ENCODE results near the gene FUBP3. TPM values are rescaled to one million over a fixed set of nuclear protein-coding genes. Genes with fewer than 3 reads are reported as not detected.

Gene FUBP3
- polyA plus RNA-seq, 1 donor = 67.9 TPM

GRCh38 chr9:130662099-130662969 is 83.0 kb downstream of the FUBP3 start:
- Histone ChIP-seq H3K27me3 (ENCODE audit: control insufficient read depth, insufficient read depth, low read length) (peaks cover 97% of the 10 kb centered on the region), H3K36me3 (ENCODE audit: control insufficient read depth, insufficient read depth, low read length) (no peaks in the 10 kb centered on the region), H3K4me3 (ENCODE audit: low read length) (no peak overlapping the region), H3K4me1 (ENCODE audit: control insufficient read depth, insufficient read depth, low read length) (peaks cover 9% of the 10 kb centered on the region), H3K9me3 (ENCODE audit: control insufficient read depth, low read depth, low read length) (peaks cover 45% of the 10 kb centered on the region), H3K27ac (ENCODE audit: low read length) (no peak overlapping the region)
- no CpG with 5 or more reads among the region's 49 CpGs for WGBS (ENCODE audit: insufficient coverage, low lambda C conversion rate)
- DNase-seq = no peak

GRCh38 chr9:130662970-130663257 is 83.5 kb downstream of the FUBP3 start:
- WGBS (ENCODE audit: insufficient coverage, low lambda C conversion rate) = 0% methylated on average over 1 of the region's 15 CpGs
- Histone ChIP-seq H3K4me1 (ENCODE audit: control insufficient read depth, insufficient read depth, low read length) (peaks cover 9% of the 10 kb centered on the region), H3K9me3 (ENCODE audit: control insufficient read depth, low read depth, low read length) (peaks cover 44% of the 10 kb centered on the region), H3K27me3 (ENCODE audit: control insufficient read depth, insufficient read depth, low read length) (peaks cover 99% of the 10 kb centered on the region), H3K36me3 (ENCODE audit: control insufficient read depth, insufficient read depth, low read length) (no peaks in the 10 kb centered on the region), H3K27ac (ENCODE audit: low read length) (no peak overlapping the region), H3K4me3 (ENCODE audit: low read length) (no peak overlapping the region)
- no peak for DNase-seq

DNA sequence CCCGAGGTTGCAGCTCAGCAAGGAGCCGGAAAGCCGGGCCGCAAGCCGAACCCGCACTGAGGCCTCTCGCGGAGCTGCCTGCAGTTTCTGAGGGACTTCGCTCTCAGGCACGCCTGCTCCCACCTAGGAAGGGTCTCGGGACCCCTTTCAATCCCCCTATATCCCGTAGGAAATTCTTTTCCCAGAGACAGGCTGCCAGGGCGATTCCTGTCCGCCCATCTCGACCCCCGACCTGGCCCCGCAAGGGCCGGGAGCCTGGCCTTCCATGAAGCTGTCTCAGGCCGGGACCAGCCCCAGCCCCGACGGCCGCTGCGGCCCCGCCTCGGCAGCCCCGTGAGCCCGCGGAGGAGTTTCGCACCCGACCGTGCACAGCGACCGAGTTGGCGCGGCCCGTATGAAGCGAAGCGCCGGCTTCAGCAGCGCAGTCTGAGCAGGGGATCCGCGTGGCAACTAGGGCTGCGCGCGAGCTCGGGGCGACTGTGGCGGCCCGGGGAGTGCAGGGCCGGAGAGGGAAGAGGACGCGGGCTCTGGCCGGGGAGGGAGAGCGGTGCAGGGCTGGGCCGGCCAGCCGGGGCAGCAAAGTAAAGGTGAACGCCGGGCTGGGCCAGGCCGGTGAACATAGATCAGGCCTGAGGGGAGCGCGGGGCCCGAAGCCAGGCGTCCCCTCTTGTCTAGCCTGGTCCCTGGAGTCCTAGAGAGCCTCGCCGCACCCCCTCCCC is 84.0 kb downstream of the FUBP3 start:
- WGBS (ENCODE audit: insufficient coverage, low lambda C conversion rate) = 0% methylated on average over 1 of the region's 65 CpGs
- Histone ChIP-seq H3K27ac (ENCODE audit: low read length) (no peak overlapping the region), H3K27me3 (ENCODE audit: control insufficient read depth, insufficient read depth, low read length) (peaks cover 99% of the 10 kb centered on the region), H3K4me3 (ENCODE audit: low read length) (no peak overlapping the region), H3K9me3 (ENCODE audit: control insufficient read depth, low read depth, low read length) (peaks cover 43% of the 10 kb centered on the region), H3K36me3 (ENCODE audit: control insufficient read depth, insufficient read depth, low read length) (no peaks in the 10 kb centered on the region), H3K4me1 (ENCODE audit: control insufficient read depth, insufficient read depth, low read length) (peaks cover 9% of the 10 kb centered on the region)
- no peak for DNase-seq

GRCh38 chr9:130663977-130664250 is 84.5 kb downstream of the FUBP3 start:
- H3K4me3 ChIP-seq (ENCODE audit: low read length) = no peak overlapping the region
- WGBS (ENCODE audit: insufficient coverage, low lambda C conversion rate) = no CpG with 5 or more reads among the region's 19 CpGs
- H3K27ac ChIP-seq (ENCODE audit: low read length) = no peak overlapping the region
- H3K36me3 ChIP-seq (ENCODE audit: control insufficient read depth, insufficient read depth, low read length) = no peaks in the 10 kb centered on the region
- H3K9me3 ChIP-seq (ENCODE audit: control insufficient read depth, low read depth, low read length) = peaks cover 38% of the 10 kb centered on the region
- peaks cover 99% of the 10 kb centered on the region for H3K27me3 ChIP-seq (ENCODE audit: control insufficient read depth, insufficient read depth, low read length)
- H3K4me1 ChIP-seq (ENCODE audit: control insufficient read depth, insufficient read depth, low read length) = peaks cover 9% of the 10 kb centered on the region
- no peak for DNase-seq

DNA sequence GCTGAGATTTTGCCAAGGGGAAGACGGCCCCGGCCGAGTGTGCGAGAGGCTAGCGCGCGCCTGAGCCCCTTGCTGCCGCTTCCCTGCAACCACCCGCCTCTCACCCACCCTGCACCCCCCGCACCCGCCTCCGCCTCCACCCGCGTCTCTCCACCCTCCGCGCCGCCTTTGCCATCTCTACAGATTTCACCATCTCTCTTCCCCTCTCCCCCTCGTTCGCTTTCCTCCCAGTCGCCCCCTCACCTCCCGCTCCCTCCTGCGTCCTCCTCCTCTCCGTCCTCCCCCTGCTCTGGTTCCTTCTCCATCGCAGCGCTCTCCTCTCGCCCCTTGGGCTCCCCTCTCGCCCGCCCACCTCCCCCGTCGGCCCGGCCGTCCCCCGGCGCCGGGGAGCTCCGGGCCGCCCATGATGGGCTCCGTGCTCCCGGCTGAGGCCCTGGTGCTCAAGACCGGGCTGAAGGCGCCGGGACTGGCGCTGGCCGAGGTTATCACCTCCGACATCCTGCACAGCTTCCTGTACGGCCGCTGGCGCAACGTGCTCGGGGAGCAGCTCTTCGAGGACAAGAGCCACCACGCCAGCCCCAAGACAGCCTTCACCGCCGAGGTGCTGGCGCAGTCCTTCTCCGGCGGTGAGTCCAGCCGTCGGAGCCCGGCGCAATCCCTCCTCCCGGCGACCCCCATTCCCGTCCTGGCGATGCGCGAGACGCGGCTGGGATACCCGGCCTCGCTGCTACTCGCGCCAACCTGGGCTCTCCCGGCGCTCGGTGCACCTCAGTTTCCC is 85.1 kb downstream of the FUBP3 start, which contains the start of gene PRDM12:
Gene PRDM12, plus strand, starts transcription at position 344 of the 778 bp plus-strand sequence. Its CDS starts 60 bp downstream, at position 404.
- Histone ChIP-seq H3K27me3 (ENCODE audit: control insufficient read depth, insufficient read depth, low read length) (peaks cover 94% of the 10 kb centered on the region), H3K4me1 (ENCODE audit: control insufficient read depth, insufficient read depth, low read length) (peaks cover 9% of the 10 kb centered on the region), H3K4me3 (ENCODE audit: low read length) (no peak within 1 kb of the TSS), H3K36me3 (ENCODE audit: control insufficient read depth, insufficient read depth, low read length) (no peaks in the 10 kb centered on the region), H3K9me3 (ENCODE audit: control insufficient read depth, low read depth, low read length) (peaks cover 32% of the 10 kb centered on the region), H3K27ac (ENCODE audit: low read length) (no peak within 1 kb of the TSS)
- DNase-seq = no peak
- no CpG with 5 or more reads among the region's 76 CpGs for WGBS (ENCODE audit: insufficient coverage, low lambda C conversion rate)

- no CpG with 5 or more reads among the region's 26 CpGs for WGBS (ENCODE audit: insufficient coverage, low lambda C conversion rate)
- H3K4me3 ChIP-seq (ENCODE audit: low read length) = no peak overlapping the region
- peaks cover 31% of the 10 kb centered on the region for H3K9me3 ChIP-seq (ENCODE audit: control insufficient read depth, low read depth, low read length)
- H3K27me3 ChIP-seq (ENCODE audit: control insufficient read depth, insufficient read depth, low read length) = peaks cover 91% of the 10 kb centered on the region
- DNase-seq = no peak
- H3K27ac ChIP-seq (ENCODE audit: low read length) = no peak overlapping the region
- peaks cover 9% of the 10 kb centered on the region for H3K4me1 ChIP-seq (ENCODE audit: control insufficient read depth, insufficient read depth, low read length)
- no peaks in the 10 kb centered on the region for H3K36me3 ChIP-seq (ENCODE audit: control insufficient read depth, insufficient read depth, low read length)
Observed at GRCh38 chr9:130665029-130665430, 85.7 kb downstream of the FUBP3 start.

DNA sequence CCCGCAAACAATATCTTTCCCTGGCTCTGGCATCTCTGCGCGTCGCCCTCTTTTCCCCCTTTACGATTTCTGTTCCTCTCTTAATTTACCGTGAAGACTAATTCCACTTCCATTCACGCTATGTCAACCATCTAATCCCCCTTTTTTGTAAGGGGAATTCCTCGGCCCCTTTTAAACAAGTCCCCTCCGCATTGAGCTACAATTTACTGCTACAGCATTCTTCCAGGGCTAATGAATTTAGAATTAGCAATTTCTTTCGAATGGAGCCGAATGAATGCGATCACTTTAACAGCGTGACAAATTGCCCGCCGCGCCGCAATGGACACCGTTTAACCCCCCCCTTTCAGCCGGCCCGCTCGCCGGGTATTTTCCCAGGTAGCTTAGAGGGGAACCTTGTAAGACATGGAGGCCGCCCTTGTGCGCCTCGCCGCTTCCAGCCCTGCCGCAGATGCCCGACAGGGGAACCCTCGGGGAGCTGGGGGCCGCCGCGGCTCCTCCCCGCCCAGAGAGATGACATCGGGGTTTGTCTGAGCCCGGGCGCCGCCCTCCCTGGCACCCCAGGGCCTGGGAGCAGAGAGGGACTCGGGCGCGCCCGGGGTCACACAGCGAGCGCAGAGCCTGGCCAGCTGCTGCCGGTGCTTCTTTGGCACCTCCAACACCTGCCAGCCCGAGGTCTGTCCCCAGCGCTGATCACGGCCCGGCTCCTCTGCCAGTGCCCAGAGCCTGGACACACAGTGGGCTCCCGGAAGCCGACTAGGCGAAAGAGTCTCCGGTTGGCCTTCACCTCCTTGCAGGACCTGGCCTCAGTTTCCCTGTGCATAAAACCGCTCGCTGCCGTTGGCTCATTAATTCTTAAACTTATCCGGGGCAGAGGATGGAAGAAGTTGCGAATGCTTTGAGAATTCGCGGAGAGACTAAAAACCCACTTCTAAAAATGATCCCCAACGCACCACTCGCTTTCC is 86.3 kb downstream of the FUBP3 start:
- Histone ChIP-seq H3K4me3 (ENCODE audit: low read length) (no peak overlapping the region), H3K9me3 (ENCODE audit: control insufficient read depth, low read depth, low read length) (peaks cover 29% of the 10 kb centered on the region), H3K27ac (ENCODE audit: low read length) (no peak overlapping the region), H3K36me3 (ENCODE audit: control insufficient read depth, insufficient read depth, low read length) (no peaks in the 10 kb centered on the region), H3K4me1 (ENCODE audit: control insufficient read depth, insufficient read depth, low read length) (peaks cover 7% of the 10 kb centered on the region), H3K27me3 (ENCODE audit: control insufficient read depth, insufficient read depth, low read length) (peaks cover 92% of the 10 kb centered on the region)
- DNase-seq = no peak
- 2% methylated on average over 7 of the region's 61 CpGs for WGBS (ENCODE audit: insufficient coverage, low lambda C conversion rate)

DNA sequence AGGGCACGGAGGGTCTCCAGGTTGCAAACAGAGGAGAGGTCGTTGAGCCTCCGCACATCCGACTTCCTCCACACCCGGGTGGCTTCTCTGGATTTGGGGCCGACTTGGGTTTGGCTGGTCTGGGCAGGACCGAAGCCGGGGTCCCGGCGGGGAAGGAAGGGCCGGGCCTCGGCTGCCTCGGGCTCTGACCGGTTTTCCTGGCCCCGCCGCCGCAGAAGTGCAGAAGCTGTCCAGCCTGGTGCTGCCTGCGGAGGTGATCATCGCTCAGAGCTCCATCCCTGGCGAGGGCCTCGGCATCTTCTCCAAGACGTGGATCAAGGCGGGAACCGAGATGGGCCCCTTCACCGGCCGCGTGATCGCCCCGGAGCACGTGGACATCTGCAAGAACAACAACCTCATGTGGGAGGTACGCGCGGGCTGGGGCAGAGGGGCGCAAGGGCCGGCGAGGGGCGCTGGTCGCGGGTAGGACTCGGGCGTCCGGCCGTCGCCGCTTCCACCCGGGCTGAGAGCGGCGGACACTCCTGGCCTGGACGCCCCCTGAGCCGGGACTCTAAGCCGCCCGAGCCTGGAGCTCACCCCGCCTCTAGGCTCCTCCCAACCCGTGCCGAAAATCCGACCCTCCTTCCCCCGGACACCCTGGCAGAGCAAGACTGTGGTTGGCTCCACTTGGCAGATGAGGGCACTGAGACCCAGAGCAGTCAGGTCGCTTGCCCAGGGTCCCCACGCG is 87.2 kb downstream of the FUBP3 start:
- DNase-seq = no peak
- Histone ChIP-seq H3K27me3 (ENCODE audit: control insufficient read depth, insufficient read depth, low read length) (peaks cover 86% of the 10 kb centered on the region), H3K27ac (ENCODE audit: low read length) (no peak overlapping the region), H3K9me3 (ENCODE audit: control insufficient read depth, low read depth, low read length) (peaks cover 22% of the 10 kb centered on the region), H3K4me1 (ENCODE audit: control insufficient read depth, insufficient read depth, low read length) (peaks cover 7% of the 10 kb centered on the region), H3K36me3 (ENCODE audit: control insufficient read depth, insufficient read depth, low read length) (no peaks in the 10 kb centered on the region), H3K4me3 (ENCODE audit: low read length) (no peak overlapping the region)
- WGBS (ENCODE audit: insufficient coverage, low lambda C conversion rate) = no CpG with 5 or more reads among the region's 60 CpGs

- Histone ChIP-seq H3K27me3 (ENCODE audit: control insufficient read depth, insufficient read depth, low read length) (peaks cover 85% of the 10 kb centered on the region), H3K9me3 (ENCODE audit: control insufficient read depth, low read depth, low read length) (peaks cover 22% of the 10 kb centered on the region), H3K4me1 (ENCODE audit: control insufficient read depth, insufficient read depth, low read length) (peaks cover 7% of the 10 kb centered on the region), H3K4me3 (ENCODE audit: low read length) (no peak overlapping the region), H3K27ac (ENCODE audit: low read length) (no peak overlapping the region), H3K36me3 (ENCODE audit: control insufficient read depth, insufficient read depth, low read length) (no peaks in the 10 kb centered on the region)
- DNase-seq = no peak
- WGBS (ENCODE audit: insufficient coverage, low lambda C conversion rate) = no CpG with 5 or more reads among the region's 4 CpGs
Observed at GRCh38 chr9:130667120-130667435, 87.7 kb downstream of the FUBP3 start.

All from large intestine (tissue), 3 donors.